Measurements from ENCODE around the gene HMSD. TPM values are rescaled to one million over a fixed set of nuclear protein-coding genes. Genes with fewer than 3 reads are reported as not detected.

The HMSD gene
- total RNA-seq, 2 donors from 2014 or later, result not detected

GRCh38 chr18:63997606-63998005 lies 48.5 kb downstream of the HMSD start:
- no peak overlapping the region for H3K27ac ChIP-seq
- no peaks in the 10 kb centered on the region for H3K9me3 ChIP-seq
- no peak for ATAC-seq (ENCODE audit: insufficient number of reproducible peaks, low FRiP score, low read depth)
- no peak overlapping the region for H3K4me3 ChIP-seq
- DNase-seq (ENCODE audit: low spot score), result no peak
- H3K27me3 ChIP-seq (replicated peaks; ENCODE audit: insufficient read depth), result no peaks in the 10 kb centered on the region
- no peak for TF ChIP-seq CTCF (IDR thresholded peaks at IDR 0.05)
- H3K36me3 ChIP-seq, result no peaks in the 10 kb centered on the region
- no peaks in the 10 kb centered on the region for H3K4me1 ChIP-seq (ENCODE audit: control insufficient read depth in 1 of 2, low read depth in 2 of 2)

GRCh38 chr18:63999871-64000270 lies 50.8 kb downstream of the HMSD start:
- no peaks in the 10 kb centered on the region for H3K36me3 ChIP-seq
- ATAC-seq (ENCODE audit: insufficient number of reproducible peaks, low FRiP score, low read depth) (no peak), DNase-seq (ENCODE audit: low spot score) (no peak)
- H3K4me3 ChIP-seq, result no peak overlapping the region
- no peaks in the 10 kb centered on the region for H3K4me1 ChIP-seq (ENCODE audit: control insufficient read depth in 1 of 2, low read depth in 2 of 2)
- no peak for TF ChIP-seq CTCF (IDR thresholded peaks at IDR 0.05)
- H3K27ac ChIP-seq, result no peak overlapping the region
- no peaks in the 10 kb centered on the region for H3K27me3 ChIP-seq (replicated peaks; ENCODE audit: insufficient read depth)
- H3K9me3 ChIP-seq, result no peaks in the 10 kb centered on the region

- DNase-seq (ENCODE audit: low spot score) (no peak), ATAC-seq (ENCODE audit: insufficient number of reproducible peaks, low FRiP score, low read depth) (no peak)
- no peaks in the 10 kb centered on the region for H3K9me3 ChIP-seq
- H3K27me3 ChIP-seq (replicated peaks; ENCODE audit: insufficient read depth), result no peaks in the 10 kb centered on the region
- H3K27ac ChIP-seq, result no peak overlapping the region
- H3K4me1 ChIP-seq (ENCODE audit: control insufficient read depth in 1 of 2, low read depth in 2 of 2), result no peaks in the 10 kb centered on the region
- no peak for TF ChIP-seq CTCF (IDR thresholded peaks at IDR 0.05)
- H3K4me3 ChIP-seq, result no peak overlapping the region
- no peaks in the 10 kb centered on the region for H3K36me3 ChIP-seq
Observed at GRCh38 chr18:64002581-64002980, 53.5 kb downstream of the HMSD start.

- ATAC-seq (ENCODE audit: insufficient number of reproducible peaks, low FRiP score, low read depth), result no peak
- no peak for DNase-seq (ENCODE audit: low spot score)
Observed at GRCh38 chr18:64009305-64009704, 60.2 kb downstream of the HMSD start.

More at GRCh38 chr18:64009305-64009704, 60.2 kb downstream of the HMSD start:
- Histone ChIP-seq H3K4me1 (ENCODE audit: control insufficient read depth in 1 of 2, low read depth in 2 of 2) (no peaks in the 10 kb centered on the region), H3K9me3 (no peaks in the 10 kb centered on the region), H3K4me3 (no peak overlapping the region), H3K27me3 (replicated peaks; ENCODE audit: insufficient read depth) (no peaks in the 10 kb centered on the region), H3K36me3 (no peaks in the 10 kb centered on the region), H3K27ac (no peak overlapping the region)
- no peak for TF ChIP-seq CTCF (IDR thresholded peaks at IDR 0.05)

Other genes with a start within 250 kb of the HMSD start
- not detected for gene SERPINB11, start 246.3 kb upstream of the HMSD start, total RNA-seq
- gene SERPINB7, start 173.9 kb upstream of the HMSD start, total RNA-seq, result under 1 TPM in 1 of 2 donors, not detected in 1; 0.14 TPM
- gene SERPINB2, start 61.6 kb upstream of the HMSD start, total RNA-seq, result 1 to 10 TPM in 1 of 2 donors, not detected in 1; 9.3 TPM
- not detected for gene SERPINB10, start 41.3 kb upstream of the HMSD start, total RNA-seq
- gene SERPINB8, start 20.8 kb downstream of the HMSD start, total RNA-seq, result 10 to 100 TPM; 10.3 to 28.4 TPM
- not detected for gene LINC00305, start 199.8 kb downstream of the HMSD start, total RNA-seq

Data from thoracic aorta (tissue), 2 donors.